RWPE2 (cell line): Measurements from ENCODE around the gene CGNL1.

Experiments
- ATAC-seq: fragments of 200-7000 bp; cut with Tn5 transposase; 3 replicates; pipeline ENCODE4 v1.9.1; 2021; ENCODE audit warnings: low read depth
- DNase-seq: peaks from one replicate; pipeline ENCODE4 v3.0.0-alpha.2; 2020; ENCODE audit warnings: low spot score
- H3K27ac ChIP-seq: fragments of 450-650 bp; 2 replicates; pipeline ENCODE4 v1.5.1; 2017; ENCODE audit warnings: mild to moderate bottlenecking; ENCODE audit not compliant: poor library complexity, severe bottlenecking
- H3K27me3 ChIP-seq: fragments of 250-450 bp; sonication (Bioruptor Pico); 2 replicates; pipeline ENCODE4 v1.5.1; 2021; ENCODE audit warnings: mild to moderate bottlenecking, moderate library complexity; ENCODE audit not compliant: insufficient read depth, poor library complexity, severe bottlenecking
- H3K36me3 ChIP-seq: fragments of 250-450 bp; sonication (Bioruptor Pico); 2 replicates; pipeline ENCODE4 v1.5.1; 2020; ENCODE audit warnings: low read depth, mild to moderate bottlenecking, moderate library complexity
- H3K4me1 ChIP-seq: fragments of 250-450 bp; sonication (Bioruptor Pico); 2 replicates; pipeline ENCODE4 v1.5.1; 2021; ENCODE audit warnings: mild to moderate bottlenecking, moderate library complexity; ENCODE audit not compliant: insufficient read depth, poor library complexity, severe bottlenecking
- H3K4me3 ChIP-seq: fragments of 250-450 bp; sonication (Bioruptor Pico); 2 replicates; pipeline ENCODE4 v1.5.1; 2021; ENCODE audit warnings: mild to moderate bottlenecking, moderate library complexity; ENCODE audit not compliant: severe bottlenecking
- H3K9me3 ChIP-seq: fragments of 250-450 bp; sonication (Bioruptor Pico); 2 replicates; pipeline ENCODE4 v1.5.1; 2021; ENCODE audit warnings: mild to moderate bottlenecking, moderate library complexity; ENCODE audit not compliant: severe bottlenecking
- CTCF ChIP-seq: fragments of 450-650 bp; IDR thresholded peaks from one replicate; pipeline ENCODE4 v1.5.1; 2017; ENCODE audit warnings: mild to moderate bottlenecking, moderate library complexity; ENCODE audit not compliant: poor library complexity, severe bottlenecking

CGNL1 gene

DNA sequence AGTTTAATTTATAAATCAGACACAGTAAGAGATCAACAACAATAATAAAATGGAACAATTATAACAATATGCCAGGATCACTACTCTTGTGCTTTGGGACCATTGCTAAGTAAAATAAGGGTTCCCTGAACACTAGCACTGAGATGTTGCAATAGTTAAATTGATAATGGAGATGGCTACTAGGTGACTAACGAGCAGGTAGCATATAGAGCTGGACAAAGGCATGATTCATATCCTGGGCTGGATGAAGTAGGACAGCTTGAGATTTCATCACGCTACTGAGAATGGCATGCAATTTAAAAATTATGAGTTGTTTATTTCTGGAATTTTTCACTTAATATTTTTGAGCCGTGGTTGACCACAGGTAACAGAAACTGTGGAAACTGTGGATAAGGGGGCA is 194.7 kb downstream of the CGNL1 start:
- ATAC-seq (peak; percentile 99), DNase-seq (peak; percentile 49)

DNA sequence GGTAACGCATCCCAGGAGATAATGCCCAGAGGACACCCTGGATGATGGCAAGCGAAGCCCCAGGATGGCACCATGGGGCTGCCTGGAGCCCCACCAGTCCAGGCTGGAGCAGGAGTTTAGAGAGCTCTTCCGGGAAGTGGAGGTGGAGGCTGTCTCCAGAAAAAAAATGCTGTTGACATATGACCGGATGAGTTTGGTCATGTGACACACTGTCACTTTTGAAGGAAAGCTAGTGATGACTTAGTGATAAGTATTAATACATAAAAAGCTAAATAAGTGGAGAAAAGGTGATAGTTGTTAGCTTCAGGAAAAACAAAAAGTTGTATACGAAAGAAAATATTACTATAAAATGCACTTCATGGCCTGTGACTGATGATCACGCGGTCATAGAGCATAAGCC is 195.4 kb downstream of the CGNL1 start:
- no peak for ATAC-seq
- no peak for TF ChIP-seq CTCF

More for the DNA sequence above, 194.7 kb downstream of the CGNL1 start:
- H3K4me3 ChIP-seq: no peak overlapping the region
- peaks cover 29% of the 10 kb centered on the region for H3K4me1 ChIP-seq
- H3K36me3 ChIP-seq: no peaks in the 10 kb centered on the region
- H3K9me3 ChIP-seq: no peaks in the 10 kb centered on the region
- no peaks in the 10 kb centered on the region for H3K27me3 ChIP-seq
- H3K27ac ChIP-seq: peak overlapping the region; percentile 89
- no peak for TF ChIP-seq CTCF

DNA sequence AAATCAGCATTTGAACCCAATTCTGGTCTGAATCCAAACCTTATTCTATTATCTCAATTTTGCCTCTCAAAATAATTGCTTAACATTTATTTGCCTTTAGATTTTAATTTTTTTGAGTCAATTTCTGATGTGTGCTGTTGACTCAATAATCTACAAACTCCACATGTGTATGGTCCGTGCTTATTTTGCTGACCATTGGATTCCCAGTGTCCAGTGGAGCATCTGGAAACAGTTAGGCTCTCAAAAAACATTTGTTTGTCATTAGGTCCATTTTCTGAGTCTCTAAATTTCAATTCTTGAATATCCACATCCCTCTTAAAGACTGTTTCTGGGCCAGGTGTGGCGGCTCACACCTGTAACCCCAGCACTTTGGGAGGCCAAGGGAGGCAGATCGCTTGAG is 196.2 kb downstream of the CGNL1 start:
- no peak for TF ChIP-seq CTCF
- no peaks in the 10 kb centered on the region for H3K27me3 ChIP-seq
- H3K27ac ChIP-seq: peak overlapping the region; percentile 89
- no peak for ATAC-seq
- peaks cover 23% of the 10 kb centered on the region for H3K4me1 ChIP-seq
- H3K4me3 ChIP-seq: no peak overlapping the region
- no peaks in the 10 kb centered on the region for H3K9me3 ChIP-seq
- H3K36me3 ChIP-seq: no peaks in the 10 kb centered on the region
- no peak for DNase-seq

More for the DNA sequence above, 195.4 kb downstream of the CGNL1 start:
- Histone ChIP-seq H3K36me3 (no peaks in the 10 kb centered on the region), H3K27ac (peak overlapping the region; percentile 89), H3K4me3 (no peak overlapping the region), H3K9me3 (no peaks in the 10 kb centered on the region), H3K4me1 (peaks cover 25% of the 10 kb centered on the region), H3K27me3 (no peaks in the 10 kb centered on the region)
- DNase-seq: no peak

DNA sequence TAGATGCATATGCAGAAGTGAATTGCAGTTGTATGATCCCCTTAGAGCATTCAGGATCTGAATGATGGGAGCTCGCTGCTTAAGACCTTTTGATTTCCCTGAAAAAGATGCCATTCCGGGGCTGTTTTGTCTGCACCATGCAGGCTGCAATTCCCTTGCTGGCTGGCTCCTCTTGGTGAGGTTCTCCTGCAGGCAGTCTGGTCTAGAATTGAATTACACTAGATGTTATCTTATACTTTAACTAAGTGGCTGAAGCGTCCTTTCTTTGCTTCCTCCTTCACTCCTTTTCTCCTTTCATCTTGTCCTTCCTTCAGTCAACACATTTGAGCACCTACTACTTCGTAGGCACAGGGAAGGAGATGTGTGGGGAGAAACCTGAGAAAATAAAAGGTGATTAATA is 196.8 kb downstream of the CGNL1 start:
- Histone ChIP-seq H3K27ac (no peak overlapping the region), H3K4me1 (peaks cover 23% of the 10 kb centered on the region), H3K36me3 (no peaks in the 10 kb centered on the region), H3K27me3 (no peaks in the 10 kb centered on the region), H3K9me3 (no peaks in the 10 kb centered on the region), H3K4me3 (no peak overlapping the region)
- DNase-seq: no peak
- no peak for ATAC-seq
- TF ChIP-seq CTCF: no peak

- peaks cover 17% of the 10 kb centered on the region for H3K4me1 ChIP-seq
- H3K36me3 ChIP-seq: no peaks in the 10 kb centered on the region
- no peak for TF ChIP-seq CTCF
- no peak overlapping the region for H3K4me3 ChIP-seq
- ATAC-seq: no peak
- peak; percentile 23 for DNase-seq
- no peaks in the 10 kb centered on the region for H3K27me3 ChIP-seq
- no peak overlapping the region for H3K27ac ChIP-seq
- H3K9me3 ChIP-seq: no peaks in the 10 kb centered on the region
Measured at GRCh38 chr15:57575363-57575762, 199.1 kb downstream of the CGNL1 start.
